ENCODE measurements around the gene PTPRM. TPM values are rescaled to one million over a fixed set of nuclear protein-coding genes. Genes with fewer than 3 reads are reported as not detected.

The PTPRM gene
- total RNA-seq, 1 experiment from 2014 or later, result 11.1 TPM

DNA sequence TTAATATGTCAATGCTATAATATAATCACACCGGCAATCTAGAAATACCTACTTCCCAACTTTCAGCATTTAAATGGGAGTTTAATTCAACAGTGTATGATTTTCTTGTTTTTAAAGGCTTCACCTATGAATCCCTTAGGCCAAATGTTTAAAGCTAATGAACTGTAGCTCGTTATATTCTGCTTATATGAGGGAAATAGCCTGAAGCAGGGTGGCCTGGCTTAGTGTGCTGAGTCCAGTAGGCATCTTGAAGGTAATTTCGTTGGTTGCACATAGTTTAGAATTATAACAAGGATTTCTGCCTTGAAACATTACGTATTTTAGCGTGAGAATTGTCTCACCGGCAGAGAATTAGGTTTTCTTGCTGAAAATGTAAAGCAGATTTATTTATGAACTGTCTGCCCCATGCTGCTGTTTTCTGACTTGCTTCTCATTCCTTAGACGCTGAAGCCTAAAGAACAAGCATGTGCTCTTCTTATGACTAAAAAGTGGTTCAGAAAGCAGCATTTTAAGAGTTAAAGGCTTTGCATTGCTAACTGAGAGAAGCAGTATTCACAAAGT, 608.5 kb downstream of the PTPRM start:
- no peak for TF ChIP-seq CREM (CRISPR knock-in tag; IDR thresholded peaks at IDR 0.05)
- H3K27ac Mint-ChIP-seq, result no peak overlapping the region
- H3K36me3 Mint-ChIP-seq, result peaks cover 22% of the 10 kb centered on the region
- H3K27me3 Mint-ChIP-seq (ENCODE audit: low read depth), result no peaks in the 10 kb centered on the region
- H3K4me3 Mint-ChIP-seq, result no peak overlapping the region
- ChIA-PET CTCF (no interaction called here), POLR2A (no interaction called here)
- peaks cover 22% of the 10 kb centered on the region for H3K9me3 Mint-ChIP-seq
- no peak for DNase-seq (ENCODE audit: low spot score)
- ATAC-seq, result no peak
- peaks cover 22% of the 10 kb centered on the region for H3K4me1 Mint-ChIP-seq

DNA sequence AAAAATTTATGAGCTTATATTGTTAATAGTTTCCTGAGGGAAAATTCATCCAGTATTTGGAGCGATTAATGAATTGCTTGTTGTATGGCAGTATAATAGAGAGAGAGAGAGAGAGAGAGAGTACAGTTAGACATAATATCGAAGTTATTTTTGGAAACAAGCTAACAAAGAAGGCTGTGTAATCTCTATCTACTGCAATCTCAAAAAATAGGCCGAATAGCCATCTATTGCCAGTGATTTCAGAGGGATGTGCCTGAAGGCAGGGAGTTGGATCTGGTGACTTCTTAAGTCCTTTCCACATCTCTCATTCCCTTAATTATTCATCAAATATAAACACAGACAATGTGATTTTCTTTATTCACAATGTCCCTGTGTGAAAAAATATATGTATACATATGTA, 609.0 kb downstream of the PTPRM start:
- Mint-ChIP-seq H3K27ac (no peak overlapping the region), H3K36me3 (peaks cover 26% of the 10 kb centered on the region), H3K27me3 (ENCODE audit: low read depth) (no peaks in the 10 kb centered on the region), H3K4me3 (no peak overlapping the region), H3K4me1 (peaks cover 22% of the 10 kb centered on the region), H3K9me3 (peaks cover 28% of the 10 kb centered on the region)
- ChIA-PET POLR2A (no interaction called here), CTCF (no interaction called here)
- TF ChIP-seq, protein P1, sequence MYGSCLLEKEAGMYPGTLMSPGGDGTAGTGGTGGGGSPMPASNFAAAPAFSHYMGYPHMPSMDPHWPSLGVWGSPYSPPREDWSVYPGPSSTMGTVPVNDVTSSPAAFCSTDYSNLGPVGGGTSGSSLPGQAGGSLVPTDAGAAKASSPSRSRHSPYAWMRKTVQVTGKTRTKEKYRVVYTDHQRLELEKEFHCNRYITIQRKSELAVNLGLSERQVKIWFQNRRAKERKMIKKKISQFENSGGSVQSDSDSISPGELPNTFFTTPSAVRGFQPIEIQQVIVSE (CRISPR knock-in tag; IDR thresholded peaks at IDR 0.05; ENCODE audit: borderline replicate concordance), result no peak
- TF ChIP-seq ELF4 (CRISPR knock-in tag; IDR thresholded peaks at IDR 0.05; ENCODE audit: low read depth) (no peak), JAZF1 (CRISPR knock-in tag; IDR thresholded peaks at IDR 0.05) (no peak), TCF7 (CRISPR knock-in tag; IDR thresholded peaks at IDR 0.05; ENCODE audit: low read depth) (no peak), SP1 (CRISPR knock-in tag; conservative IDR thresholded peaks at IDR 0.05) (no peak)
- DNase-seq (ENCODE audit: low spot score) (no peak), ATAC-seq (no peak)

DNA sequence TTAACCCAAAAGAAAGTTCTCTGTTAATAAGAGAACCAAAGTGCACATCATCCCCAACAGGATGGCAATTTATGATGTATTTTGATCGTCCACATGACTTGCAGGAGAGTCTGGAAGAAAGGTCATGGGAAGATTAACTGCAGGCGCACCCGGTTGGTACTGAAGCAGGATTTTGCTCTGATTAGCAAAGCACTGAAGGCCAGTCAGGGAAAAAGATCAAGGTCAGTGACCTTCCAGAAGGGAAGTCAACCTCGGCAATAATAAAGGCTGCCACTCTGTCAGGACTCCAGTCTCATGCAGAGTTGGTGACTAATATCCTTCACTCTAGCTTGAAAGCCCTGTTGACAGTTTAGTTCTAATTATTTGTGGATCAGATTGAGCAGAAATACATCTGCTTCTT, 609.4 kb downstream of the PTPRM start:
- Mint-ChIP-seq H3K27me3 (ENCODE audit: low read depth) (no peaks in the 10 kb centered on the region), H3K27ac (no peak overlapping the region), H3K4me3 (no peak overlapping the region), H3K4me1 (peaks cover 22% of the 10 kb centered on the region), H3K36me3 (peaks cover 26% of the 10 kb centered on the region), H3K9me3 (peaks cover 32% of the 10 kb centered on the region)
- DNase-seq (ENCODE audit: low spot score) (no peak), ATAC-seq (no peak)
- TF ChIP-seq CBFB (CRISPR knock-in tag; IDR thresholded peaks at IDR 0.05; ENCODE audit: low read depth) (no peak), SP1 (CRISPR knock-in tag; conservative IDR thresholded peaks at IDR 0.05) (no peak), ZNF423 (CRISPR knock-in tag; IDR thresholded peaks at IDR 0.05) (no peak), ETV6 (CRISPR knock-in tag; IDR thresholded peaks at IDR 0.05) (no peak), ZNF219 (CRISPR knock-in tag; IDR thresholded peaks at IDR 0.05; ENCODE audit: borderline replicate concordance) (no peak), JAZF1 (CRISPR knock-in tag; IDR thresholded peaks at IDR 0.05) (no peak), ZNF317 (CRISPR knock-in tag; IDR thresholded peaks at IDR 0.05; ENCODE audit: borderline replicate concordance, low read depth) (no peak)
- TF ChIP-seq, protein P2, sequence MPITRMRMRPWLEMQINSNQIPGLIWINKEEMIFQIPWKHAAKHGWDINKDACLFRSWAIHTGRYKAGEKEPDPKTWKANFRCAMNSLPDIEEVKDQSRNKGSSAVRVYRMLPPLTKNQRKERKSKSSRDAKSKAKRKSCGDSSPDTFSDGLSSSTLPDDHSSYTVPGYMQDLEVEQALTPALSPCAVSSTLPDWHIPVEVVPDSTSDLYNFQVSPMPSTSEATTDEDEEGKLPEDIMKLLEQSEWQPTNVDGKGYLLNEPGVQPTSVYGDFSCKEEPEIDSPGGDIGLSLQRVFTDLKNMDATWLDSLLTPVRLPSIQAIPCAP (CRISPR knock-in tag; IDR thresholded peaks at IDR 0.05), result no peak
- POLR2A ChIA-PET, result no interaction called here
- CTCF ChIA-PET, result no interaction called here

DNA sequence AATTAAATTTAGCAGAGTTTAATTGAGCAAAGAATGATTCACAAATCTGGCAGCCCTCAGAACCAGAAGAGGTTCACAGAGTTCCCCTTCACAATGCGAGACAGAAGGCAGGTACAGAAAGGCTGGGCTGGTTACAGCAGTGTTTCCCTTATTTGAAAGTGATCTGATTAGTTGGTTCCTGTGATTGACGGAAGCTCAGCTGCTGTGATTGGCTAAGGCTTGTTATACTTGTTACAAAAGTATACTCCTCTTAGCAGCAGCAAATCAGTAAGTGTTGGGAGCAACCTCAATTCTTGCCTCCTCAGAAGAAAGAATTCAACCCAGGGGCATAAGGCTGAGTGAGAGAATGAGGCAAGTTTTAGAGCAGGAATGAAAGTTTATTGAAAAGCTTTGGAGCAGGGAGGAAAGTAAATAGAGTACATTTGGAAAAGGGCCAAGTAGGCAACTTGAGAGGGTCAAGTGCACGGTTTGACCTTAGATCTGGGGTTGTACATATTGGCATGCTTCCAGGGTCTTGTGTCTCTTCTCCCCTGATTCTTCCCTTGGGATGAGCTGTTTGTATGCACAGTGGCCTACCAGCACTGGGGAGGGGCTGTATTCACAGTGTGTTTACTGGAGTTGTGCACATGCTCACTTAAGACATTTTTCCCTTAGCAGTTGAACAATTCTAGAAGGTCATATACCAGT, 610.4 kb downstream of the PTPRM start:
- no peak for DNase-seq (ENCODE audit: low spot score)
- peaks cover 32% of the 10 kb centered on the region for H3K9me3 Mint-ChIP-seq
- TF ChIP-seq, protein P3, sequence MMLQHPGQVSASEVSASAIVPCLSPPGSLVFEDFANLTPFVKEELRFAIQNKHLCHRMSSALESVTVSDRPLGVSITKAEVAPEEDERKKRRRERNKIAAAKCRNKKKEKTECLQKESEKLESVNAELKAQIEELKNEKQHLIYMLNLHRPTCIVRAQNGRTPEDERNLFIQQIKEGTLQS (CRISPR knock-in tag; conservative IDR thresholded peaks at IDR 0.05), result no peak
- 0 out of 2 replicates have a peak, but pooled peaks have one; percentile 29 for TF ChIP-seq NFYB (CRISPR knock-in tag; conservative IDR thresholded peaks at IDR 0.05; ENCODE audit: low read depth)
- H3K4me1 Mint-ChIP-seq, result peaks cover 22% of the 10 kb centered on the region
- ChIA-PET POLR2A (no interaction called here), CTCF (interaction anchor here (0.8 kb wide), 1 partner anchor 212 kb away, joined by 3 read pairs; no protein-coding TSS in a partner anchor)
- no peaks in the 10 kb centered on the region for H3K27me3 Mint-ChIP-seq (ENCODE audit: low read depth)
- ATAC-seq, result peak; percentile 78
- peaks cover 26% of the 10 kb centered on the region for H3K36me3 Mint-ChIP-seq
- H3K27ac Mint-ChIP-seq, result no peak overlapping the region
- no peak overlapping the region for H3K4me3 Mint-ChIP-seq

DNA sequence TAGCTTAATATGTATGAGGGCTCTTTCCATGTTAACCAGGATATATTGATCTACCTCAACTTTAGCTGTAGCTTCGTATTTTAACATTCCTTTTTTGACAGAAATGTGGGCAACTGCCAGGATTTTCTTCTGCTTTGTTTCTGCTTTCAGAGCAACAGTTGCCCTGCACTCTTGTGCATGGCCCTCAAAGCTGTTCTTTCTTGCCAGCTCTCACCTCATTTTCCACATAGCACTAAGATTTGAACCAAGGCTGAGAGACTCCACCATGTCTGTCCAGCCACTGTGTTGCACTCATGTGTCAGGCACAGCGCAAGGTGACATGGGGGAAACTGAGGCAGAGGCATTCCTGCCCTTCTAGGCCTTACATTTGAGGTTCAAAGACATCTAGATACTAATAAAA, 619.3 kb downstream of the PTPRM start:
- no peak for ATAC-seq
- Mint-ChIP-seq H3K4me1 (no peaks in the 10 kb centered on the region), H3K4me3 (no peak overlapping the region), H3K27me3 (ENCODE audit: low read depth) (no peaks in the 10 kb centered on the region), H3K36me3 (no peaks in the 10 kb centered on the region), H3K27ac (no peak overlapping the region), H3K9me3 (peaks cover 5% of the 10 kb centered on the region)
- CTCF ChIA-PET, result no interaction called here
- no peak for DNase-seq (ENCODE audit: low spot score)
- POLR2A ChIA-PET, result interaction anchor here (0.7 kb wide), 1 partner anchor 718 kb away, joined by 3 read pairs; no protein-coding TSS in a partner anchor
- TF ChIP-seq, protein P4, sequence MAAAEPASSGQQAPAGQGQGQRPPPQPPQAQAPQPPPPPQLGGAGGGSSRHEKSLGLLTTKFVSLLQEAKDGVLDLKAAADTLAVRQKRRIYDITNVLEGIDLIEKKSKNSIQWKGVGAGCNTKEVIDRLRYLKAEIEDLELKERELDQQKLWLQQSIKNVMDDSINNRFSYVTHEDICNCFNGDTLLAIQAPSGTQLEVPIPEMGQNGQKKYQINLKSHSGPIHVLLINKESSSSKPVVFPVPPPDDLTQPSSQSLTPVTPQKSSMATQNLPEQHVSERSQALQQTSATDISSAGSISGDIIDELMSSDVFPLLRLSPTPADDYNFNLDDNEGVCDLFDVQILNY (CRISPR knock-in tag; IDR thresholded peaks at IDR 0.05), result no peak
- TF ChIP-seq SP1 (CRISPR knock-in tag; conservative IDR thresholded peaks at IDR 0.05) (no peak), NR2C2 (CRISPR knock-in tag; IDR thresholded peaks at IDR 0.05) (no peak)
- TF ChIP-seq, protein P5, sequence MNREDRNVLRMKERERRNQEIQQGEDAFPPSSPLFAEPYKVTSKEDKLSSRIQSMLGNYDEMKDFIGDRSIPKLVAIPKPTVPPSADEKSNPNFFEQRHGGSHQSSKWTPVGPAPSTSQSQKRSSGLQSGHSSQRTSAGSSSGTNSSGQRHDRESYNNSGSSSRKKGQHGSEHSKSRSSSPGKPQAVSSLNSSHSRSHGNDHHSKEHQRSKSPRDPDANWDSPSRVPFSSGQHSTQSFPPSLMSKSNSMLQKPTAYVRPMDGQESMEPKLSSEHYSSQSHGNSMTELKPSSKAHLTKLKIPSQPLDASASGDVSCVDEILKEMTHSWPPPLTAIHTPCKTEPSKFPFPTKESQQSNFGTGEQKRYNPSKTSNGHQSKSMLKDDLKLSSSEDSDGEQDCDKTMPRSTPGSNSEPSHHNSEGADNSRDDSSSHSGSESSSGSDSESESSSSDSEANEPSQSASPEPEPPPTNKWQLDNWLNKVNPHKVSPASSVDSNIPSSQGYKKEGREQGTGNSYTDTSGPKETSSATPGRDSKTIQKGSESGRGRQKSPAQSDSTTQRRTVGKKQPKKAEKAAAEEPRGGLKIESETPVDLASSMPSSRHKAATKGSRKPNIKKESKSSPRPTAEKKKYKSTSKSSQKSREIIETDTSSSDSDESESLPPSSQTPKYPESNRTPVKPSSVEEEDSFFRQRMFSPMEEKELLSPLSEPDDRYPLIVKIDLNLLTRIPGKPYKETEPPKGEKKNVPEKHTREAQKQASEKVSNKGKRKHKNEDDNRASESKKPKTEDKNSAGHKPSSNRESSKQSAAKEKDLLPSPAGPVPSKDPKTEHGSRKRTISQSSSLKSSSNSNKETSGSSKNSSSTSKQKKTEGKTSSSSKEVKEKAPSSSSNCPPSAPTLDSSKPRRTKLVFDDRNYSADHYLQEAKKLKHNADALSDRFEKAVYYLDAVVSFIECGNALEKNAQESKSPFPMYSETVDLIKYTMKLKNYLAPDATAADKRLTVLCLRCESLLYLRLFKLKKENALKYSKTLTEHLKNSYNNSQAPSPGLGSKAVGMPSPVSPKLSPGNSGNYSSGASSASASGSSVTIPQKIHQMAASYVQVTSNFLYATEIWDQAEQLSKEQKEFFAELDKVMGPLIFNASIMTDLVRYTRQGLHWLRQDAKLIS (CRISPR knock-in tag; IDR thresholded peaks at IDR 0.05; ENCODE audit: borderline replicate concordance), result no peak
